SK-N-SH treated with all-trans-retinoic acid at 6 μM for 48 hours (cell line): Measurements from ENCODE around the gene HMGN1.

Experiments used
- ATAC-seq: fragments of 200-7000 bp; cut with Tn5 transposase; 3 replicates; pipeline ENCODE4 v1.9.1; 2020; ENCODE audit warnings: mild to moderate bottlenecking, moderate library complexity
- ARNTL ChIP-seq: fragments of 450-650 bp; formaldehyde crosslinking; IDR thresholded peaks from 2 replicates; pipeline ENCODE4 v1.5.0; 2020; ENCODE audit warnings: low read depth, mild to moderate bottlenecking, moderate library complexity, borderline replicate concordance
- BACH2 ChIP-seq: fragments of 250-450 bp; sonication (Bioruptor Pico); IDR thresholded peaks from 2 replicates; pipeline ENCODE4 v1.9.0; 2021; ENCODE audit warnings: mild to moderate bottlenecking, borderline replicate concordance
- CSDC2 ChIP-seq: fragments of 250-450 bp; sonication (Bioruptor Pico); IDR thresholded peaks from 2 replicates; pipeline ENCODE4 v1.5.0; 2020; ENCODE audit warnings: mild to moderate bottlenecking, moderate library complexity
- ESRRG ChIP-seq: fragments of 250-450 bp; sonication (Bioruptor Pico); IDR thresholded peaks from 2 replicates; pipeline ENCODE4 v1.6.1; 2021; ENCODE audit warnings: mild to moderate bottlenecking
- GLIS3 ChIP-seq: fragments of 250-450 bp; sonication (Bioruptor Pico); IDR thresholded peaks from 2 replicates; pipeline ENCODE4 v1.5.0; 2020; ENCODE audit warnings: mild to moderate bottlenecking, moderate library complexity
- OSR1 ChIP-seq: fragments of 250-450 bp; sonication (Bioruptor Pico); IDR thresholded peaks from 2 replicates; pipeline ENCODE4 v1.8.0; 2022; ENCODE audit warnings: moderate library complexity, mild to moderate bottlenecking, inconsistent platforms
- PPARA ChIP-seq: fragments of 250-450 bp; sonication (Bioruptor Pico); IDR thresholded peaks from 2 replicates; pipeline ENCODE4 v1.5.0; 2020; ENCODE audit warnings: mild to moderate bottlenecking, borderline replicate concordance
- RARB ChIP-seq: fragments of 250-450 bp; sonication (Bioruptor Pico); IDR thresholded peaks from 2 replicates; pipeline ENCODE4 v1.8.0; 2021; ENCODE audit warnings: mild to moderate bottlenecking, moderate library complexity
- SNAI2 ChIP-seq: fragments of 250-450 bp; sonication (Bioruptor Pico); IDR thresholded peaks from 2 replicates; pipeline ENCODE4 v1.5.0; 2020; ENCODE audit warnings: mild to moderate bottlenecking, moderate library complexity
- ZC3H10 ChIP-seq: fragments of 250-450 bp; sonication (Bioruptor Pico); IDR thresholded peaks from 2 replicates; pipeline ENCODE4 v1.5.1; 2021; ENCODE audit warnings: mild to moderate bottlenecking, moderate library complexity
- ZFP3 ChIP-seq: fragments of 250-450 bp; sonication (Bioruptor Pico); IDR thresholded peaks from 2 replicates; pipeline ENCODE4 v1.5.0; 2020; ENCODE audit warnings: mild to moderate bottlenecking, moderate library complexity
- ZFP30 ChIP-seq: fragments of 450-650 bp; formaldehyde crosslinking; IDR thresholded peaks from 2 replicates; pipeline ENCODE4 v1.5.0; 2022; ENCODE audit warnings: mild to moderate bottlenecking, moderate library complexity
- ZNF565 ChIP-seq: fragments of 450-650 bp; formaldehyde crosslinking; conservative IDR thresholded peaks from 2 replicates; pipeline ENCODE4 v1.5.0; 2020; ENCODE audit warnings: low read depth, mild to moderate bottlenecking, moderate library complexity
- ZNF70 ChIP-seq: fragments of 450-650 bp; formaldehyde crosslinking; IDR thresholded peaks from 2 replicates; pipeline ENCODE4 v1.5.0; 2020; ENCODE audit warnings: mild to moderate bottlenecking, moderate library complexity
- ZNF8 ChIP-seq: fragments of 450-650 bp; formaldehyde crosslinking; IDR thresholded peaks from 2 replicates; pipeline ENCODE4 v1.5.0; 2020; ENCODE audit warnings: mild to moderate bottlenecking, moderate library complexity
- TF ChIP-seq, protein P1 (sequence below): fragments of 250-450 bp; sonication (Bioruptor Pico); IDR thresholded peaks from 2 replicates; pipeline ENCODE4 v1.5.0; 2020; ENCODE audit warnings: mild to moderate bottlenecking, moderate library complexity
- TF ChIP-seq, protein P2 (sequence below): fragments of 250-450 bp; sonication (Bioruptor Pico); IDR thresholded peaks from 2 replicates; pipeline ENCODE4 v1.5.1; 2020; ENCODE audit warnings: low read depth, mild to moderate bottlenecking, moderate library complexity
- TF ChIP-seq, protein P3 (sequence below): fragments of 250-450 bp; sonication (Bioruptor Pico); IDR thresholded peaks from 2 replicates; pipeline ENCODE4 v1.5.1; 2021; ENCODE audit warnings: mild to moderate bottlenecking, moderate library complexity
- TF ChIP-seq, protein P4 (sequence below): fragments of 250-450 bp; sonication (Bioruptor Pico); IDR thresholded peaks from 2 replicates; pipeline ENCODE4 v1.8.0; 2021; ENCODE audit warnings: low read depth, mild to moderate bottlenecking, moderate library complexity, borderline replicate concordance
- TF ChIP-seq, protein P5 (sequence below): fragments of 250-450 bp; sonication (Bioruptor Pico); IDR thresholded peaks from 2 replicates; pipeline ENCODE4 v1.8.0; 2020; ENCODE audit warnings: mild to moderate bottlenecking, moderate library complexity, borderline replicate concordance

HMGN1 gene

DNA sequence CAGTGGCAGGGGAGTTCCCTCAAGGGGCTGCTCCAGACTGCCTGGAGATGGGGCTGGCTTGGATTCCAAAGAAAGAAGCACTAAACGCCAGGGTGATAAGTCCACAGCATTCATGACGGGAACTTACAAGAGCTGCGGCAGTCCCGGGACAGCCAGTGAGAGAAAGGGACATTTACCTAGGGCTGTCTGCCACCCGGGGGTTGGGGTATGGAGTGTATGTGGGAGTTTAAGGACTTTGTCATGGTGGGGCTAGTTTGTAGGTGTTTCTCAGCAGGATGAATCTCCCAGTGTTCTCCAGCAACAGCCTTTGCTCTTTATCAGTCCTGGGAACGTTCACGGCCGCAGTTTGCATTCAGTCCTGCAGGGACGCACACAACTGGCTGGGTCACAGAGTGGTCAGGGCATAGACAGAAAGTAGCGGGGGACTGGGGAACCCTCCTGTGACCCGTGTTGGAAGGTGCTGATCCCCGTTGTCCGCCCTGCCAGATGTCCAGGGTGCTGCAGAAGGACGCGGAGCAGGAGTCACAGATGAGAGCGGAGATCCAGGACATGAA lies 41.4 kb upstream of the HMGN1 start:
- TF ChIP-seq ZC3H10 (no peak), ZNF70 (CRISPR knock-in tag) (no peak), GLIS3 (no peak), ZNF8 (no peak), ZFP30 (CRISPR knock-in tag) (no peak)
- ATAC-seq = no peak

DNA sequence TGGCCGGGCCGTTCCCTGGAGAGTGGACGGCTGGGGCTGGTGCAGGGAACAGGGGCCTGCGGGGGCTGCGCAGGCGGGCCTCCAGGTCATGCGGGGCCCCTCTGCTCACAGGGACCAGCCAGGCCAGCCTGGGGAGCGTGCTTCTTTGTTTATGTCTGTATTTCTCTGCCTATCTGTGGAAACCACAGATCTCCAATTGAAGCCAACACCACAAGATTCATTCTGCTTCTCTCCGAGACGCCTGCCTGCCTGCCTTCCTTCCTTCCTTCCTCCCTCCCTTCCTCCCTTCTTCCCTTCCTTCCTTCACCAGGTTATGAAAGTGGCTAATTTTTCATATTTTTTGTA lies 39.9 kb upstream of the HMGN1 start:
- TF ChIP-seq, protein P1, sequence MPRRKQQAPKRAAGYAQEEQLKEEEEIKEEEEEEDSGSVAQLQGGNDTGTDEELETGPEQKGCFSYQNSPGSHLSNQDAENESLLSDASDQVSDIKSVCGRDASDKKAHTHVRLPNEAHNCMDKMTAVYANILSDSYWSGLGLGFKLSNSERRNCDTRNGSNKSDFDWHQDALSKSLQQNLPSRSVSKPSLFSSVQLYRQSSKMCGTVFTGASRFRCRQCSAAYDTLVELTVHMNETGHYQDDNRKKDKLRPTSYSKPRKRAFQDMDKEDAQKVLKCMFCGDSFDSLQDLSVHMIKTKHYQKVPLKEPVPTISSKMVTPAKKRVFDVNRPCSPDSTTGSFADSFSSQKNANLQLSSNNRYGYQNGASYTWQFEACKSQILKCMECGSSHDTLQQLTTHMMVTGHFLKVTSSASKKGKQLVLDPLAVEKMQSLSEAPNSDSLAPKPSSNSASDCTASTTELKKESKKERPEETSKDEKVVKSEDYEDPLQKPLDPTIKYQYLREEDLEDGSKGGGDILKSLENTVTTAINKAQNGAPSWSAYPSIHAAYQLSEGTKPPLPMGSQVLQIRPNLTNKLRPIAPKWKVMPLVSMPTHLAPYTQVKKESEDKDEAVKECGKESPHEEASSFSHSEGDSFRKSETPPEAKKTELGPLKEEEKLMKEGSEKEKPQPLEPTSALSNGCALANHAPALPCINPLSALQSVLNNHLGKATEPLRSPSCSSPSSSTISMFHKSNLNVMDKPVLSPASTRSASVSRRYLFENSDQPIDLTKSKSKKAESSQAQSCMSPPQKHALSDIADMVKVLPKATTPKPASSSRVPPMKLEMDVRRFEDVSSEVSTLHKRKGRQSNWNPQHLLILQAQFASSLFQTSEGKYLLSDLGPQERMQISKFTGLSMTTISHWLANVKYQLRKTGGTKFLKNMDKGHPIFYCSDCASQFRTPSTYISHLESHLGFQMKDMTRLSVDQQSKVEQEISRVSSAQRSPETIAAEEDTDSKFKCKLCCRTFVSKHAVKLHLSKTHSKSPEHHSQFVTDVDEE = no peak
- TF ChIP-seq BACH2 (CRISPR knock-in tag) (no peak), ESRRG (no peak), ZNF8 (no peak), ZFP30 (CRISPR knock-in tag) (no peak), OSR1 (no peak), ZFP3 (CRISPR knock-in tag) (no peak), SNAI2 (no peak), GLIS3 (no peak), ZNF565 (no peak), PPARA (no peak), RARB (CRISPR knock-in tag) (no peak), ARNTL (CRISPR knock-in tag) (no peak)
- TF ChIP-seq, protein P2, sequence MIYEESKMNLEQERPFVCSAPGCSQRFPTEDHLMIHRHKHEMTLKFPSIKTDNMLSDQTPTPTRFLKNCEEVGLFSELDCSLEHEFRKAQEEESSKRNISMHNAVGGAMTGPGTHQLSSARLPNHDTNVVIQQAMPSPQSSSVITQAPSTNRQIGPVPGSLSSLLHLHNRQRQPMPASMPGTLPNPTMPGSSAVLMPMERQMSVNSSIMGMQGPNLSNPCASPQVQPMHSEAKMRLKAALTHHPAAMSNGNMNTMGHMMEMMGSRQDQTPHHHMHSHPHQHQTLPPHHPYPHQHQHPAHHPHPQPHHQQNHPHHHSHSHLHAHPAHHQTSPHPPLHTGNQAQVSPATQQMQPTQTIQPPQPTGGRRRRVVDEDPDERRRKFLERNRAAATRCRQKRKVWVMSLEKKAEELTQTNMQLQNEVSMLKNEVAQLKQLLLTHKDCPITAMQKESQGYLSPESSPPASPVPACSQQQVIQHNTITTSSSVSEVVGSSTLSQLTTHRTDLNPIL (CRISPR knock-in tag) = no peak
- TF ChIP-seq, protein P3, sequence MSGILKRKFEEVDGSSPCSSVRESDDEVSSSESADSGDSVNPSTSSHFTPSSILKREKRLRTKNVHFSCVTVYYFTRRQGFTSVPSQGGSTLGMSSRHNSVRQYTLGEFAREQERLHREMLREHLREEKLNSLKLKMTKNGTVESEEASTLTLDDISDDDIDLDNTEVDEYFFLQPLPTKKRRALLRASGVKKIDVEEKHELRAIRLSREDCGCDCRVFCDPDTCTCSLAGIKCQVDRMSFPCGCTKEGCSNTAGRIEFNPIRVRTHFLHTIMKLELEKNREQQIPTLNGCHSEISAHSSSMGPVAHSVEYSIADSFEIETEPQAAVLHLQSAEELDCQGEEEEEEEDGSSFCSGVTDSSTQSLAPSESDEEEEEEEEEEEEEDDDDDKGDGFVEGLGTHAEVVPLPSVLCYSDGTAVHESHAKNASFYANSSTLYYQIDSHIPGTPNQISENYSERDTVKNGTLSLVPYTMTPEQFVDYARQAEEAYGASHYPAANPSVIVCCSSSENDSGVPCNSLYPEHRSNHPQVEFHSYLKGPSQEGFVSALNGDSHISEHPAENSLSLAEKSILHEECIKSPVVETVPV = no peak
- TF ChIP-seq, protein P4, sequence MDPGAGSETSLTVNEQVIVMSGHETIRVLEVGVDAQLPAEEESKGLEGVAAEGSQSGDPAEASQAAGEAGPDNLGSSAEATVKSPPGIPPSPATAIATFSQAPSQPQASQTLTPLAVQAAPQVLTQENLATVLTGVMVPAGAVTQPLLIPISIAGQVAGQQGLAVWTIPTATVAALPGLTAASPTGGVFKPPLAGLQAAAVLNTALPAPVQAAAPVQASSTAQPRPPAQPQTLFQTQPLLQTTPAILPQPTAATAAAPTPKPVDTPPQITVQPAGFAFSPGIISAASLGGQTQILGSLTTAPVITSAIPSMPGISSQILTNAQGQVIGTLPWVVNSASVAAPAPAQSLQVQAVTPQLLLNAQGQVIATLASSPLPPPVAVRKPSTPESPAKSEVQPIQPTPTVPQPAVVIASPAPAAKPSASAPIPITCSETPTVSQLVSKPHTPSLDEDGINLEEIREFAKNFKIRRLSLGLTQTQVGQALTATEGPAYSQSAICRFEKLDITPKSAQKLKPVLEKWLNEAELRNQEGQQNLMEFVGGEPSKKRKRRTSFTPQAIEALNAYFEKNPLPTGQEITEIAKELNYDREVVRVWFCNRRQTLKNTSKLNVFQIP (CRISPR knock-in tag) = no peak
- TF ChIP-seq, protein P5, sequence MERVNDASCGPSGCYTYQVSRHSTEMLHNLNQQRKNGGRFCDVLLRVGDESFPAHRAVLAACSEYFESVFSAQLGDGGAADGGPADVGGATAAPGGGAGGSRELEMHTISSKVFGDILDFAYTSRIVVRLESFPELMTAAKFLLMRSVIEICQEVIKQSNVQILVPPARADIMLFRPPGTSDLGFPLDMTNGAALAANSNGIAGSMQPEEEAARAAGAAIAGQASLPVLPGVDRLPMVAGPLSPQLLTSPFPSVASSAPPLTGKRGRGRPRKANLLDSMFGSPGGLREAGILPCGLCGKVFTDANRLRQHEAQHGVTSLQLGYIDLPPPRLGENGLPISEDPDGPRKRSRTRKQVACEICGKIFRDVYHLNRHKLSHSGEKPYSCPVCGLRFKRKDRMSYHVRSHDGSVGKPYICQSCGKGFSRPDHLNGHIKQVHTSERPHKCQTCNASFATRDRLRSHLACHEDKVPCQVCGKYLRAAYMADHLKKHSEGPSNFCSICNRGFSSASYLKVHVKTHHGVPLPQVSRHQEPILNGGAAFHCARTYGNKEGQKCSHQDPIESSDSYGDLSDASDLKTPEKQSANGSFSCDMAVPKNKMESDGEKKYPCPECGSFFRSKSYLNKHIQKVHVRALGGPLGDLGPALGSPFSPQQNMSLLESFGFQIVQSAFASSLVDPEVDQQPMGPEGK (CRISPR knock-in tag) = no peak
- no peak for ATAC-seq

DNA sequence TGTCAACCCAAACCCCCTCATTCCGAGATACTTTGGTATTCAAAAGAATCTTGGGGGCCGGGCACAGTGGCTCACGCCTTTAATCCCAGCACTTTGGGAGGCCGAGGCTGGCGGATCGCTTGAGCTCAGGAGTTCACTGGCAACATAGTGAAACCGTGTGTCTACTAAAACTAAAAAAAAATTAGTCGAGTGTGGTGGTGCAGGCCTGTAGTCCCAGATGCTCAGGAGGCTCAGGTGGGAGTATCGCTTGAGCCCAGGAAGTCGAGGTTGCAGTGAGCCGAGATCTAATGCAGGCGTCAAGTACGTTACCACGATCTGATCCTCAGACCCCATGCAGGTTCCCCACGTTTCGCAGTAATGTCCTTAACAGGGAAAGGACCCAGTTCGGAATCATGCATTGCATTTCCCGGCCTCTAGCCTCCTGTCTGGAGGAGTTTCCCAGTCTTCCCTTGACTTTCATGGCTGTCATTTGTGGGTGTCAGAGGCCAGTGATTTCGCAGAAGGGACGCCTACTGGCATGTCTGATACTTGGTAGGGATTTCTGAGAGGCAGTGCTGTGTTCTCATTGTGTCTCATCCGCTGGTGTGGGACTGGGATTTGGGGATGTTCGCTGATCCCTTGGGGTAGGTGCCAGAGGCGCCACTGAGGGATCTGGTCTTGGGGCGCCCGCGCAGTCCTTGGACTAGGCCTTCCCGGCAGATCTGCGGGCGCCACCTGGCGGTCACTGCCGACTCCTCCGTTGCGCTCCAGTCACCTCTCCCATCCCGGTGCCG lies 39.3 kb upstream of the HMGN1 start:
- peak; percentile 92 for ATAC-seq
- TF ChIP-seq, protein P3 = no peak
- TF ChIP-seq CSDC2 (CRISPR knock-in tag) = no peak
- no peak for TF ChIP-seq ZNF8
- no peak for TF ChIP-seq PPARA
- TF ChIP-seq BACH2 (CRISPR knock-in tag) = no peak
- TF ChIP-seq ZNF565 = no peak
- TF ChIP-seq, protein P2 (CRISPR knock-in tag) = no peak
- no peak for TF ChIP-seq ZNF70 (CRISPR knock-in tag)
- TF ChIP-seq GLIS3 = no peak
- no peak for TF ChIP-seq SNAI2
- TF ChIP-seq ZFP30 (CRISPR knock-in tag) = no peak
- TF ChIP-seq, protein P5 (CRISPR knock-in tag) = no peak
- no peak for TF ChIP-seq ZC3H10
- no peak for TF ChIP-seq ZFP3 (CRISPR knock-in tag)
